IPS-18c (cell line): ENCODE data around the gene PDCD6IP.

Experiments used
- H3K4me3 ChIP-seq: 2 replicates; pipeline ENCODE4 v1.7.0; 2013; ENCODE audit warnings: low read depth, mild to moderate bottlenecking, low read length, moderate library complexity; ENCODE audit not compliant: insufficient read depth
- H3K9me3 ChIP-seq: one replicate; pipeline ENCODE4 v1.6.1; 2013; ENCODE audit warnings: mild to moderate bottlenecking, low read length, moderate library complexity; ENCODE audit not compliant: control insufficient read depth, insufficient read depth

PDCD6IP gene

GRCh38 chr3:33901862-33902563 is 103.6 kb downstream of the PDCD6IP start:
- Histone ChIP-seq H3K9me3 (no peaks in the 10 kb centered on the region), H3K4me3 (no peak overlapping the region)

- H3K4me3 ChIP-seq, result no peak overlapping the region
- H3K9me3 ChIP-seq, result no peaks in the 10 kb centered on the region
Measured at GRCh38 chr3:33904730-33905129, 106.3 kb downstream of the PDCD6IP start.

- H3K9me3 ChIP-seq, result no peaks in the 10 kb centered on the region
- H3K4me3 ChIP-seq, result no peak overlapping the region
Measured at GRCh38 chr3:33908250-33908851, 109.9 kb downstream of the PDCD6IP start.

- Histone ChIP-seq H3K4me3 (no peak overlapping the region), H3K9me3 (no peaks in the 10 kb centered on the region)
Measured at GRCh38 chr3:33909547-33909946, 111.1 kb downstream of the PDCD6IP start.

- H3K9me3 ChIP-seq, result no peaks in the 10 kb centered on the region
- no peak overlapping the region for H3K4me3 ChIP-seq
Measured at GRCh38 chr3:33910031-33910430, 111.6 kb downstream of the PDCD6IP start.

GRCh38 chr3:33911525-33912322 is 113.3 kb downstream of the PDCD6IP start:
- H3K9me3 ChIP-seq, result no peaks in the 10 kb centered on the region

GRCh38 chr3:33914212-33914611 is 115.8 kb downstream of the PDCD6IP start:
- Histone ChIP-seq H3K9me3 (no peaks in the 10 kb centered on the region), H3K4me3 (no peak overlapping the region)

More at GRCh38 chr3:33911525-33912322, 113.3 kb downstream of the PDCD6IP start:
- no peak overlapping the region for H3K4me3 ChIP-seq

GRCh38 chr3:33914731-33915379 is 116.4 kb downstream of the PDCD6IP start:
- no peak overlapping the region for H3K4me3 ChIP-seq
- H3K9me3 ChIP-seq, result no peaks in the 10 kb centered on the region

- H3K4me3 ChIP-seq, result no peak overlapping the region
Measured at GRCh38 chr3:33915796-33916546, 117.5 kb downstream of the PDCD6IP start.

GRCh38 chr3:33918126-33918756 is 119.8 kb downstream of the PDCD6IP start:
- H3K9me3 ChIP-seq, result peaks cover 2% of the 10 kb centered on the region
- no peak overlapping the region for H3K4me3 ChIP-seq

More at GRCh38 chr3:33915796-33916546, 117.5 kb downstream of the PDCD6IP start:
- no peaks in the 10 kb centered on the region for H3K9me3 ChIP-seq
